Activated CD8-positive, alpha-beta memory T cell treated with anti-CD3 and anti-CD28 coated beads, Interleukin-2, amount 50 U/mL, for 48 hours (primary cell): Measurements from ENCODE around the gene PRKCB.
"Not testable (repeated sequence)": the region's sequence is repeated elsewhere in the genome, so short reads cannot be mapped to it uniquely, and the experiment has no call there.

ENCODE experiments used
- DNase-seq: peaks from one replicate; pipeline ENCODE4 v3.0.0-alpha.2; 2020

PRKCB gene

GRCh38 chr16:24013054-24013636, 177.4 kb downstream of the PRKCB start:
- DNase-seq = no peak

DNA sequence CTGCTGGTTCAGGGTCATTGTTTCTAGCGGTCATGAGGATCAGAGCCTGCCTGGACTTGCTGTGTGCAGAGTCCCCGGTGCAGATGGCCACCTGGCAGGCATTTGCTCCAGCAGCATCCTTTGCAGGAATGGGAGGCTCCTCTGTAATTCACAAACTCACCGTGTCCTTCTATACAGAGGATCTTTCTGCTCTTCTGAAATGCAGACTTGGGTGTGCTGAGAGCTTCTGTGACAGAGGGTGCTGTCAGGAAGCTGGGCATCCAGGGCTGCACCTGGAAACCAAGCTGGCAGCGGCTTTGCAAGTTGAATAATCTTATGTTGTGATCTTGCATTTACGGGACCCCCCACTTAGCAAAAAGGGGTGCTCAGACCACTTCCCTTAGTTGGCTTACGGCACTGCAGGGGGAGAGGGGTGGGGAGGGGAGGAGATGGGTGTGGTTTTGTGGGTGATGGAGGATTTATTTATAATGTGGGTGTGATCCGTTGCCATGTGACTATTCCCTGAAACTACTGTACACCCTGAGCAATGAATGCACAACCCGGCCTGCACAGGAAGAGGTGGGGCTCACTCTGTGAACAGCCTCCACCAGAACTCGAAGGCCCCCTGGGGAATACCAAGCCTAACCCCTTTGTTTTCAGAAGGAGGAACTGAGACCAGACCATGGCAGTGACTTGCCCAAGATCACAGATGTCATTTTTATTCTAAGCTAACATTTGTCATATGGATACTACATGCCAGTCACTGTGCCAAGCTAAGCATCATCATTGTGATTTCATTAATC, 178.3 kb downstream of the PRKCB start:
- DNase-seq = peak; percentile 67

GRCh38 chr16:24014955-24015354, 179.2 kb downstream of the PRKCB start:
- not testable (repeated sequence) for DNase-seq

DNA sequence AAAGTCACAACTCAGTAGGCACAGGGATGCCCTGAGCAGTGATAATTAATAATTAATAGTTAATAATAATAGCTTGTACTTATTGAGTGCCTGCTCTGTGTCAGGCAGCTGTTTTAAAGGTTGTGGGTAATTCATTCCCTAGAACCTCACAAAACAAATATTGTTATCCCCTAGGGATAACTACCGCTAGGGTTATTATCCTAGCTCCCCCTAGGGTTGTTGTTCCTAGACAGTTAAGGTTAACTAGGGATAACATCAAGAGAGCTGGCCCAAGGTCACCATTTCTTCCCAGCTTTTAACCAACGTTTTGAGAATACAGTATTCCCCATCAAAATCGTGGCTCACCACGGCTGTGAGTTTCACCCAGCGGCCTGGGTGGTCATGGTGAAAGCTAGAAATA, 180.1 kb downstream of the PRKCB start:
- no peak for DNase-seq

GRCh38 chr16:24018485-24018884, 182.7 kb downstream of the PRKCB start:
- DNase-seq = no peak

DNA sequence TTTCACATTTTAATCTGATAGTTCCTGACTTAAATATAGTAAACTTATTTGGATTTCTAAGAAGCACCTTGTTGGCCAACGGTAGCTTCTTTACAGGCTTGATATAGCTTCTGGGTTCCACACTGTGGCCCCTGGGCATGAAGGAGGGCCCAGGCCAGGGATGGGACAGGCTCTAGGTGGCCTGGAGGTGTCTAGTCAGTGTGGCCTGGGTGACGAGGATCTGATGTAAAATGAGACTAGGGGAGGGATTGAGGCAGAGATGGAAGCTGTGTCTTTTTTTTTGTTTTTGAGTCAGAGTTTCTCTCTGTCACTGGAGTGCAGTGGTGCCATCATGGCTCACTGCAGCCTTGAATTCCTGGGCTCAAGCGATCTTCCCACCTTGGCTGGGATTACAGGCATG, 187.0 kb downstream of the PRKCB start:
- DNase-seq = no peak

DNA sequence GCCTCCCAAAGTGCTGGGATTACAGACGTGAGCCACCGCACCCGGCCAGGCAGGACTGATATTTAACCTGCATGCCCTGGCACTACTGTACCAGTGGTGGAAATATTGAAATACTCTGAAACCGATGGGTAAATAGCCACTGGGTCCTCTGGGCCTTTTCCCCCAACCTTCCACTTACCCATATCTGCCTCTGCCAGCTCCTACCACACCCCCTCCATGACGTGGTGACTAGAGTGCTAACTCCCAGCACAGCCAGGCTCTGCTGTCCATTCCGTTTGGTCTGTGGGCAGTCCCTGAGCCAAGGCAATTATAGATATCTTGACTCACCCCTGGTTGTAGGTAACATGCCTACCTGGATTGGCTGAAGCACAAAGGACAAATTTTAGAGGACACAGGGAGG, 187.8 kb downstream of the PRKCB start:
- DNase-seq = no peak

DNA sequence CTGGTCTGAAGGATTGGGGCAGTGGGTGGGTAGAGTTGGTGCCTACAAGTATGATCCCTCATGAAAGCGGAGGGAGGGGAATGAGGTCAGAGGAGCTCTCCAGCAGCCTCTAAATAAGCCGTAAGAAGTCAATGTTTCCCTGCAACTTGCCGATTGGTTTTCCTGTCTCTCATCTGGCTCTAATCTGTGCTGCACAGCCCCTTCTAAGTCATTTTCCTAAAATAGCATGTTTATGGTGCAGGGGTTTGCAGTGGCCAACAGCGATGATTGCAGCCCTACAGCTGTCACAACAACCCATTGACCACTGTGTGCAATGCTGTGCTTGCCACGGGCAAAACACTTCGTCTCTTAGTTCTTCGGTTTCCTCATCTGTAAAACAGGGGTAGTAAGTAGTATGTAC, 189.2 kb downstream of the PRKCB start:
- no peak for DNase-seq

DNA sequence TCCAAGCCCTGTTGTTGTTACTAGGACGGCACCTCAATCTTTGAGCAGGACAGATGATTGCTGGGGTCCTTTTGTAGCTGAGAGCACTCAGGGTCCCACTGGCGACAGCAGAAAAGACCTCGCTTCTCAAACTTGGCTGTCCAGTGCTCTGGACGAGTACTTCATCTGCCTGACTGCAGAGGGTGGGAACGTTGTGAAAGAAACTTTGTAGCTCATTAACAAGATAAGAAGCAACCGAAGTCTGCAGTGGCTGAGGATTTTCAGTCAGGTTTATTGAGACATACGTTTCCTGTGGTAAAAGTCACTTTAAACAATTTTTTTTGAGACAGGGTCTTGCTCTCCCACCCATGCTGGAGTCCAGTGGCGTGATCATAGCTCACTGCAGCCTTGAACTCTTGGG, 191.7 kb downstream of the PRKCB start:
- no peak for DNase-seq

- not testable (repeated sequence) for DNase-seq
These were observed 194.1 kb downstream of the PRKCB start for GRCh38 chr16:24029841-24030240.

GRCh38 chr16:24035127-24035842, 199.5 kb downstream of the PRKCB start:
- DNase-seq = peak; percentile 56

DNA sequence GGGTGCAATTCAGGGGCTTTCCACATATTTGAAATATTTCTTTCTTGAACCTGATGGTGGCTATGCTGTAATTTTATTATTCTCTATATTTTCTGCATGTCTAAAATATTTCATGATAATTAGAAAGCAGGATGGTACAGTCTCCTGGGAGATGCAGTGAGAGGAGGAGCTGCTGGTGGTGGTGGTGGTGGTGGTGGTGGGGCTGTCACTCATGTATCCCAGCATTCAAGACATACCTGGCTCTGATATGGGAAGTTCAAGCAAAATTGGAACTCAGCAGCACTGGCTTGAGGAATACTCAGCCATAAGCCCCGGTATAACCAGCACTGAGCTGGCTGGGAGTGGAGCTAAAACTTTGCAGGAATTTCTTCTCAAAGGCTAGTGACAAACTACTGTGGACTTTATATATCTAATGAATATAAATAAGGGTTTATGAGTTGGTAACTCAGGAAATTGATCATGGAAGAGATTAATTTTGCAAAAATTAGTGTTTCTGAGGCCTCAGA, 200.3 kb downstream of the PRKCB start:
- DNase-seq = no peak

GRCh38 chr16:24036614-24037013, 200.8 kb downstream of the PRKCB start:
- DNase-seq = peak; percentile 56

- DNase-seq = no peak
These were observed 201.6 kb downstream of the PRKCB start for GRCh38 chr16:24037335-24037734.

DNA sequence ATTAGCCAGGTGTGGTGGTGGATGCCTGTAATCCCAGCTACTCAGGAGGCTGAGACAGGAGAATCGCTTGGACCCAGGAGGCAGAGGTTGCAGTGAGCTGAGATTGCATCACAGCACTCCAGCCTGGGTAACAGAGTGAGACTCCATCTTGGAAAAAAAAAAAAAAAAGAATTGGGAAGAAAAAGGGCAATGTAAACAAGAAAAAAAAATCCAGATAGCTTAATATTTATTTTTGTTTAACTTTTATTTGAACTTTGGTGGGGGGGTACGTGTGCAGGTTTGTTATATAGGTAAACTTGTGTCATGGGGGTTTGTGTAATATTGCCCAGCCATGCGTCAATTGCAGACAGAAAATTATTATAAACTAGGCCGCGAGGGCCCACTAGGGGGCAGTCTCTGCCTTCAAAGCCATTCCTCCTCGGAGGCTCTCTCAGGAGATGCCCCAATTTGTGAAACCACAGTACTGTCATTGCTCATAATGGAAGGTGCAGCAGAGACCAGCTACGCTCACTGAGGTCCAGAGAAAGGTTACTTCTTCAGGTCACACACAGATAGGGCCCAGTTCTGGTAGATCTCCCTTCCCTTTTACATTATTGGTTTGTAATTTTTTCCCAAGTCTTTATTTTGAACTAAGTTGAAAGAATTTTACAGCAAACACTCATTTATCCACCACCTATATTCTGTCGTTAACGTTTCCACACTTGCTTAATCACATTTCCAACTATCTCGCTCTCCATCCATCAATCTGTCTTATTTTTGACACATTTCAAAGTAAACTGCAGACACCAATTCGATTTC, 206.2 kb downstream of the PRKCB start:
- peak; percentile 91 for DNase-seq

DNA sequence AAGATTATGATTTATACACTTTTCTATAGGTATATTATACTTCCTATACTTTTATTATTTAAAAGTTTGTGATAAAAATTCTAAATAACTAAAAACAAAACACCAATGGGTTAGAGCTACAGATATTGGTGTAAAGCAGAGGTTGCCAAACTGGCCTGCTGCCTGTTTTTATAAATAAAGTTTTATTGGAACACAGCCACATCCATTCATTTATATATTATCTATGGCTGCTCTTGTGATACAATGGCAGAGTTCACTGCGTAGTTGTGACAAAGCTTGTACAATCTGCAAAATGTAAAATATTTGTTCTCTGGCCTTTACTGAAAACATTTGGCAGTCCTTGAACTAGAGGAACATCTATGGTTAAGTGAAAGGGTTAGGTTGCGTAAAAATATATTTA, 208.7 kb downstream of the PRKCB start:
- DNase-seq = no peak

GRCh38 chr16:24045641-24046040, 209.9 kb downstream of the PRKCB start:
- DNase-seq = no peak

DNA sequence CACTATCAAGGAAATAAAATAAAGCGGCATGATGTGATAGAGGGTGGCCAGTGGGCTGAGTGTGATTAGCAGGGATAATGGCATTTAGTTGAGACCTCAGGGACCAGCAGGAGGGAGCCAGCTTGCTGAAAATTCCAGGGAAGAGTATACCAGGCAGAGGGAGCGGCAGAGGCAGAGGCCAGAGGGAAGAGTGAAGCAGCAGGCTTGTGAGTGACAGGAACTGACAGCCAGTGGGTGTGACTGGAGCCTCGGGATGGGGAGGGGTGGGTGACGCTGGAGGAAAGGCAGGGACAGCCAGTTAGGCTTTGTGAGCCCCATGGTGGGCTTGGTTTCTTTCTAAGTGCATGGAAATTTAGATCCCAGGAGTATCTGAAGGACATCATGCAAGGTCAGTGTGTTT, 210.7 kb downstream of the PRKCB start:
- DNase-seq = no peak

DNA sequence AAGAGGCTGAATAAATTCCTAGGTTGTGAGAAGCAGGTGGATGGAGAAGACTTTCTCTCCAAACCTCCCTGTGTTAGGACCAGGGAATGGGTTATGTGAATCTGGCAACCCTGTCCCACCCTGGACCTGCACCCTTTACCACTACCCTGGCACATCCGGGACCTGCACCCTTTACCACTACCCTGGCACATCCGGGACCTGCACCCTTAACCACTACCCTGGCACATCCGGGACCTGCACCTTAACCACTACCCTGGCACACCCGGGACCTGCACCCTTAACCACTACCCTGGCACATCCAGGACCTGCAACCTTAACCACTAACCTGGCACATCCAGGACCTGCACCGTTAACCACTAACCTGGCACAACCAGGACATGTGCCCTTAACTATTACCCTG, 213.3 kb downstream of the PRKCB start:
- DNase-seq = no peak

GRCh38 chr16:24051125-24051524, 215.3 kb downstream of the PRKCB start:
- DNase-seq = no peak

DNA sequence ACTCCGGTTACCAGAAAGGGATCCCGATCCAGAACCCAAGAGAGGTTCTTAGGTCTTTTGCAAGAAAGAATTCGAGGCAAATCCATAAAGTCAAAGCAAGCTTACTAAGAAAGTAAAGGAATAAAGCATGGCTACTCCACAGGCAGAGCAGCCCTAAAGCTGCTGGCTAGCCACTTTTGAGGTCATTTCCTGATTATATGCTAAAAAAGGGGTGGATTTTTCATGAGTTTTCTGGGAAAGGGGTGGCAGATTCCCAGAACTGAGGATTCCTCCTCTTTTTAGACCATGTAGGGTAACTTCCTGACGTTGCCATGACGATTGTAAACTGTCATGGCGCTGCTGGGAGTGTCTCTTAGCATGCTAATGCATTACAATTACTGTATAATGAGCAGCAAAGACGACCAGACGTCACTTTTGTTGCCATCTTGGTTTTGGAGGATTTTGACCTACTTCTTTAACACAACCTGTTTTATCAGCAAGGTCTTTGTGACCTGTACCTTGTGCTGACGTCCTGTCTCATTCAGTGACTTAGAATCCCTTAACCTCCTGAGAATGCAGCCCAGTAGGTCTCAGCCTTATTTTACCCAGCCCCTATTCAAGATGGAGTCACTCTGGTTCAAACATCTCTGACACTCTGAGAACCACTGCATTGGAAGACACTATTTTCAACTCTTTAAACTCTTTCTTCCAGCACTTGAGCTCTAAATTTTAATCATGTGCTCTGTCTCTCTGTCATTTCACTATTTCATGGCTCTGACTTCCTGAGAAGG, 216.7 kb downstream of the PRKCB start:
- DNase-seq = no peak
